GM21447 (cell line): ENCODE measurements around the gene CACNB1.

ENCODE experiments used
- ATAC-seq: cut with Tn5 transposase; IDR thresholded peaks from one replicate; pipeline ENCODE4 v1.9.1; 2021; ENCODE audit not compliant: unreplicated experiment

The CACNB1 gene

GRCh38 chr17:39197380-39198185, at the start of gene CACNB1:
TSS of gene CACNB1 (minus strand) at chr17:39197669. CDS start at chr17:39197495, 174 bp downstream.
- ATAC-seq, result no peak

GRCh38 chr17:39246274-39246673, 48.8 kb upstream of the CACNB1 start:
- no peak for ATAC-seq

- ATAC-seq, result no peak
Measured at GRCh38 chr17:39244600-39245570, 47.4 kb upstream of the CACNB1 start.

GRCh38 chr17:39244016-39244599, 46.6 kb upstream of the CACNB1 start:
- ATAC-seq, result no peak

- ATAC-seq, result no peak
Measured at GRCh38 chr17:39243155-39243554, 45.7 kb upstream of the CACNB1 start.

GRCh38 chr17:39240631-39241030, 43.2 kb upstream of the CACNB1 start:
- no peak for ATAC-seq

- no peak for ATAC-seq
Measured at GRCh38 chr17:39239640-39240314, 42.3 kb upstream of the CACNB1 start.

- no peak for ATAC-seq
Measured at GRCh38 chr17:39238311-39238972, 41.0 kb upstream of the CACNB1 start.

- no peak for ATAC-seq
Measured at GRCh38 chr17:39237586-39237985, 40.1 kb upstream of the CACNB1 start.

- ATAC-seq, result no peak
Measured at GRCh38 chr17:39236981-39237441, 39.5 kb upstream of the CACNB1 start.

GRCh38 chr17:39236450-39236927, 39.0 kb upstream of the CACNB1 start:
- no peak for ATAC-seq

- ATAC-seq, result no peak
Measured at GRCh38 chr17:39235555-39236449, 38.3 kb upstream of the CACNB1 start.

GRCh38 chr17:39231591-39232551, 34.4 kb upstream of the CACNB1 start:
- no peak for ATAC-seq

- ATAC-seq, result no peak
Measured at GRCh38 chr17:39231091-39231561, 33.7 kb upstream of the CACNB1 start.

- no peak for ATAC-seq
Measured at GRCh38 chr17:39230361-39230760, 32.9 kb upstream of the CACNB1 start.

GRCh38 chr17:39229274-39229913, 31.9 kb upstream of the CACNB1 start:
- no peak for ATAC-seq

- ATAC-seq, result no peak
Measured at GRCh38 chr17:39227364-39227919, 30.0 kb upstream of the CACNB1 start.
